LoVo (cell line): ENCODE measurements around the gene NONO.
A peak's percentile ranks its signal among the peaks of the same experiment; 100 is the strongest.
"Not testable (repeated sequence)": the region's sequence is repeated elsewhere in the genome, so short reads cannot be mapped to it uniquely, and the experiment has no call there.

Experiments used
- DNase-seq: peaks from one replicate; pipeline ENCODE4 v3.0.0-alpha.2; 2016; ENCODE audit warnings: low spot score

Gene NONO

GRCh38 chrX:71283403-71284143 lies at the start of gene NONO:
Gene NONO (plus strand): TSS chrX:71283635. CDS start chrX:71290638, 7,003 bp downstream.
- peak; percentile 93 for DNase-seq

DNA sequence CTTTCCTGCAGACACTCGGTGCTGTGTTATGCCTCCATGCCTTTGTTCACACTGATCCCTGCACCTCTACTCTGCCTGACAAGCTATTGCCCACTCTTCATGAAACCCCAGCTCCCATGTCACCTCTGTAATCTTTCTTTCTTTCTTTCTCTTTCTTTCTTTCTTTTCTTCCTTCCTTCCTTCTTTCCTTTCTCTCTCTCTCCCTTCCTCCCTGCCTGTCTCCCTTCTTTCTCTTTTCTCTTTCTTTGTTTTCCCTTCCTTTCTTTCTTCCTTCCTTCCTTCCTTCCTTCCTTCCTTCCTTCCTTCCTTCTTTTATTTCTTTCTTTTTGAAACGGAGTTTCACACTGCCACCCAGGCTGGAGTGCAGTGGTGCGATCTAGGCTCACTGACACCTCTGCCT lies 48.0 kb upstream of the NONO start:
- DNase-seq: no peak

GRCh38 chrX:71236836-71237235 lies 46.6 kb upstream of the NONO start:
- no peak for DNase-seq

GRCh38 chrX:71239781-71240180 lies 43.7 kb upstream of the NONO start:
- DNase-seq: no peak

- DNase-seq: no peak
These were observed 42.1 kb upstream of the NONO start for GRCh38 chrX:71241301-71241700.

- DNase-seq: no peak
These were observed 38.9 kb upstream of the NONO start for GRCh38 chrX:71244359-71245128.

DNA sequence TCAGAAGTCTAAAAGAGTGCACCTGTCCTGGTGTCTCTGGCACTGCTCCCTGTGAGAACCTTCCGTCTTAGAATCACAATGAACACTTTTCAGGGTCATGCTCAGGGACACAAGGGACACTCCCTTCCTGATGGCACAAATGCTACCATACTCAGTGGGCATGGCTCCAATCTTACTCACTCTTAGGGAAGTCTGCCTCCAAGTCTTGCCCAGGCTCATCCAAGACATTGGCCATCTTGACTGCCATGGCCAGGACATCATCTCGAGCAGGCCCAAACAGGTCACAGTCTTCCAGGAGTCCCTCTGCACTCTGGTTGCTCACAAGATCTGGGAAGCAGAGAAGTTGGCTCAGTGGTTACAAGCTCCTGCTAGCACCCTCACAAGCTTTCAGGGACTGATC lies 38.3 kb upstream of the NONO start:
- no peak for DNase-seq

- DNase-seq: no peak
These were observed 32.6 kb upstream of the NONO start for GRCh38 chrX:71250841-71251240.

- no peak for DNase-seq
These were observed 31.9 kb upstream of the NONO start for GRCh38 chrX:71251466-71251973.

DNA sequence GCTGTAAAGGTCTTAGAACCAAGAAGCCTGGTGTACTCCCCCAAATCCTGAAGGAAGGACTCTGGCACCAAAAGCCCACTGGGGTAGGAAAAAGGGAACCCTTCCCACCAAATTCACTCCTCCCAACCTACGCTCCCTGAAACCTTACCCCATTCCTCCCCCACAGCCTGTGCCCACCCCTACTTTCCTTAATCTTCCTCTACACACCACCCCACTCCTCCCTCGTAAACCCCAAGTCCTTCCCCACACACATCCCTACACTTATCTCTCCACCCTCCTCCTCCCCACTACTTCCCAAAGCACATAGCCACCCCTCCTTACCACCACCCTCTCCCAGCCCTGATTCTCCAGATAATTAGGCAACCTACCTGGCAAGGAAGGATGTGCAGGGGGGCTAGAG lies 31.2 kb upstream of the NONO start:
- no peak for DNase-seq

DNA sequence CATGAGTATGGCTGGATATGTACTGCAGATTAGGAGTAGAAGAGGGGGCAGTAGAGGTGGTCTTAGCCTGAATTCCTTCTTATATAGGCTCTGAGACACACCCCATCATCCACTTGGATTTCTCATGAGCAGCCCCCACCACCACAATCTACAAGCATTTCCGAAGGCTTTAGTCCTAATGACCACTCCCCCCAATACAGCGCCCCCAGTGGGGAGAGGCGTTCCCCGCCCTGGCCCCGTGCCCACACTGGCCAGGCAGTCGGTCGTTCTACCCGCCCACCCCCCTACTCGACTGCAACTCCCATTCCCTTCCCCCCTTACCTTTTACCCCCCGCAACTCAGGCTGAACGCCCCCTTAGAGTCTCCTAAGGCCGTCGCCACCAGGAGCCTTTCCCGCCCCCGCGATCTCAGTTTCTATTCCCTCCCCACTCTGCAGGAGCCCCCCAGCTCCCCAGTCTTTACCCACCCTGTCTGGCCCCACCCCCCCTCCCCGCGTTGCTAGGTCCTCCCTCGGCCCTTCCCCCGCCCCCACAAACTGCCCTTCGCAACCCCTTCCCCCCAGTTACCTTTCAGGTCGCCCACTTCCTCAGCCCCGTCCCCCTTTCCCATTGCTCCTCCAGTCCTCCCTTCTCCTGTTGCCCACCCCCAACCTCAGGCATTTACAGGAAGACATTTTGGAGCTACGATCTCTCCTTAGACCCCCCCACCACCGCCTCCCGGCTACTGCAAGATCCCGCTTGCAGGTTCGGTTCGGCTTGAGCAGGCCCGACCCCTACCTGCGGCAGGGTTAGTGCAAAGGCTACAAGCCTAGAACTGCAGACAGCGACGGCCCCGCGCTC lies 30.0 kb upstream of the NONO start:
- DNase-seq: peak; percentile 23

DNA sequence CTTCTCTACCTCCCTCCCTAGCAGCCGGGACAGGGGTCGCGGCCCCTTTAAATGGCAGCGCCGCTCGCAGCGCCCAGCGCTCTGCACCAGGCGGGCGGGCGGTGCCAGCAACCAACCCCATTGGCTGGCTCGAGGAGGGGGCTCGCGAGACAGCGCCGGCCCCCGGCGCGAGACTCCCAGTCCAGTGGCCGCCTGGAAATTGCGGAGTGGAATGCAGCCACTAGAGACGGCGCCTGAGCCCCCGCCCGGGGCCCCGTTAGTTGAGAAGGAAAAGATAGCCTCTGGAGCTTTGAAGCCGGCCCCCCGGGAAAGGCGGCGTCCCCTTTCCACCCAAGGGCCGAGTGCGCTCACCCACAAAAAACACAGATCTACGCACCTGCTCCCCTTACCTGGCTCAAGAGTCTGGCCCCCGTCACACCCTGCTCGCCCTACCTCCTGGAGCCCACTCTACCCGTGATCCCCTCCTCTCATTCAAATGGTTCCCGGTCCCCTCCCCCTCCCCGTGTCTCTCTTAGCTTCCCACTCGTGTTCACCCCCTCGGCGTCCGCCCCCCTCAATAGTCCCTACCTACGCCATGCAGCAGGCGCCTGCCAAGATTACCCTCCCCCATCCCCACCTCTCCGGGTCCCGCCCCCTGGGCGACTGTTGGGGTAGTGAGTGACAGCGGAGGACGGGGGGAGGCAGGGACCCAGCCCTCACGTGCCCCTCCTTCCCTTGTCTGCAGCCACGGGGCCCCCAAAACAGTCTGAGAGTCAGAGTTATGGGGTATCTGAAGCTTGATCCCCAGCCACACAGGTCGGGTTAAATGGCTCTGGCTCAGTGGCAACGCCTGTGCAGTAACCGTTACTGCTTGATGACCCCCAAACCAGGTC lies 29.1 kb upstream of the NONO start, which contains the start of gene ZMYM3:
Gene ZMYM3 (minus strand): TSS at position 49 of the 872 bp plus-strand sequence. CDS start 885 bp downstream, outside the sequence.
- peak; percentile 76 for DNase-seq

- no peak for DNase-seq
These were observed 27.4 kb upstream of the NONO start for GRCh38 chrX:71256051-71256450.

- no peak for DNase-seq
These were observed 26.6 kb upstream of the NONO start for GRCh38 chrX:71256856-71257255.

GRCh38 chrX:71268624-71269023 lies 14.8 kb upstream of the NONO start:
- not testable (repeated sequence) for DNase-seq

GRCh38 chrX:71269801-71270395 lies 13.5 kb upstream of the NONO start:
- DNase-seq: no peak

- not testable (repeated sequence) for DNase-seq
These were observed 11.1 kb upstream of the NONO start for GRCh38 chrX:71272313-71272712.

DNA sequence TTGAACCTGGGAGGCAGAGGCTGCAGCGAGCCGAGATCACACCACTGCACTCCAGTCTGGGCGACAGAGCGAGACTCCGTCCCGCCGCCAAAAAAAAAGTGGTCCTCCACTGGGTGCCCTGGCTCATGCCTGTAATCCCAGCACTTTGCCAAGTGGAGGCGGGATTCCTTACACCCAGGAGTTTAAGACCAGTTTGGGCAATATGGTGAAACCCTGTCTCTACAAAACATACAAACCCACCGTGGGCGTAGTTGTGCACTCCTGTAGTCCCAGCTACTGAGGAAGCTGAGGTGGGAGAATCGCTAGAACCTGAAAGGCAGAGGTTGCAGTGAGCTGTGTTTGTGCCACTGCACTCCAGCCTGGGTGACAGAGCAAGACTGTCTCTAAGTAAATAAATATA lies 2.1 kb upstream of the NONO start:
- not testable (repeated sequence) for DNase-seq

GRCh38 chrX:71282514-71283402 lies 677 bp upstream of the NONO start:
- peak; percentile 55 for DNase-seq

DNA sequence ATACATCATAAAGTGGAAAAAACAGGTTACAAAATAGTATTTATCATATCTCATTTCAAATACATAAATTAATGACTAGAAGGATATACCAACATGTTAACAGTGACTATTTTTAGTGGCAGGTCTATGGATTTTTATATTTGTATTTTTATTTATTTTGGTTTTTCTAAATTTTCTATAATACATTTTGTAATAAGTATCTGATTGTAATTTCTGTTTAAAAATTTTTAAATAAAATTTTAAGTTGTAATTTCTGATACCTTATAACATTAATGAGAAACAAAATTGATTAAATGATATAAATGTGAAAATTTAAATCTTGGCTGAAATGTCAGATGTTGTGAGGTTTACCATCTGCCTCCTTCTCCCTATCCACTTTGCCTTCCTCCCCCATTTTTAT lies 2.5 kb downstream of the NONO start:
- no peak for DNase-seq
